Neuron (in vitro differentiated cells): ENCODE measurements around the gene ARID1A.

Experiments used
- H2AFZ ChIP-seq: one replicate; pipeline ENCODE4 v1.6.1; 2013; ENCODE audit warnings: low read depth, mild to moderate bottlenecking, inconsistent platforms, low read length, moderate library complexity
- H3K27me3 ChIP-seq: one replicate; pipeline ENCODE4 v1.6.1; 2013; ENCODE audit warnings: low read length; ENCODE audit not compliant: insufficient read depth
- H3K36me3 ChIP-seq: one replicate; pipeline ENCODE4 v1.6.1; 2013; ENCODE audit warnings: low read length; ENCODE audit not compliant: insufficient read depth
- H3K4me1 ChIP-seq: one replicate; pipeline ENCODE4 v1.6.1; 2013; ENCODE audit warnings: low read length; ENCODE audit not compliant: insufficient read depth
- H3K4me3 ChIP-seq: 2 replicates; pipeline ENCODE4 v1.5.1; 2013; ENCODE audit warnings: mild to moderate bottlenecking, low read length, moderate library complexity
- H3K9me3 ChIP-seq: one replicate; pipeline ENCODE4 v1.6.1; 2013; ENCODE audit warnings: low read length

The ARID1A gene

GRCh38 chr1:26744075-26744959 lies 48.5 kb downstream of the ARID1A start:
- Histone ChIP-seq H3K4me3 (no peak overlapping the region), H3K27me3 (no peaks in the 10 kb centered on the region), H2AFZ (no peak overlapping the region), H3K9me3 (no peaks in the 10 kb centered on the region), H3K4me1 (no peaks in the 10 kb centered on the region), H3K36me3 (peaks cover 86% of the 10 kb centered on the region)

- Histone ChIP-seq H3K36me3 (peaks cover 86% of the 10 kb centered on the region), H2AFZ (no peak overlapping the region), H3K4me1 (no peaks in the 10 kb centered on the region), H3K9me3 (no peaks in the 10 kb centered on the region), H3K27me3 (no peaks in the 10 kb centered on the region), H3K4me3 (no peak overlapping the region)
These were observed 49.4 kb downstream of the ARID1A start for GRCh38 chr1:26745191-26745590.

GRCh38 chr1:26747048-26747447 lies 51.2 kb downstream of the ARID1A start:
- no peaks in the 10 kb centered on the region for H3K27me3 ChIP-seq
- H3K4me1 ChIP-seq = no peaks in the 10 kb centered on the region
- H2AFZ ChIP-seq = no peak overlapping the region
- H3K36me3 ChIP-seq = peaks cover 82% of the 10 kb centered on the region
- no peak overlapping the region for H3K4me3 ChIP-seq
- no peaks in the 10 kb centered on the region for H3K9me3 ChIP-seq

DNA sequence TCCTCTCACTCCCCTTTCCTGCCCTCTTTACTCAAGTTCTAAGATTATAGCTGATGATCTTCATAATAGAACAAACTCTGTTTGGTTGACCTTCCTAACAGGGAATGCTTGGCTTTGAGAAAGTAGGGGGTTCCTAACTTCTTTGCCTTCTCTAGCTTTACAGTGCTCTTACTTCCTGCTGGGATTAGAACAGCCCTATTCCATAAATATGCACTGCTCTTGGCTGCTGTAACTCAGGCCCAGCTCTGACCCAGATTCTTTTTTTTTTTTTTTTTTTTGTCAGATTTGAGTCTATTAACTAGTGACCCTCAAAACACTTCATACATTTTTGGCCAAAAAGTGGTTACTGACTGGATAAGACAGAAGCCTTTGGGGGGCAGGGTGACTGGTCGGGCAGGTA lies 52.5 kb downstream of the ARID1A start:
- H3K4me3 ChIP-seq = no peak overlapping the region
- peaks cover 83% of the 10 kb centered on the region for H3K36me3 ChIP-seq
- no peaks in the 10 kb centered on the region for H3K4me1 ChIP-seq
- no peaks in the 10 kb centered on the region for H3K27me3 ChIP-seq
- H2AFZ ChIP-seq = no peak overlapping the region
- H3K9me3 ChIP-seq = no peaks in the 10 kb centered on the region

DNA sequence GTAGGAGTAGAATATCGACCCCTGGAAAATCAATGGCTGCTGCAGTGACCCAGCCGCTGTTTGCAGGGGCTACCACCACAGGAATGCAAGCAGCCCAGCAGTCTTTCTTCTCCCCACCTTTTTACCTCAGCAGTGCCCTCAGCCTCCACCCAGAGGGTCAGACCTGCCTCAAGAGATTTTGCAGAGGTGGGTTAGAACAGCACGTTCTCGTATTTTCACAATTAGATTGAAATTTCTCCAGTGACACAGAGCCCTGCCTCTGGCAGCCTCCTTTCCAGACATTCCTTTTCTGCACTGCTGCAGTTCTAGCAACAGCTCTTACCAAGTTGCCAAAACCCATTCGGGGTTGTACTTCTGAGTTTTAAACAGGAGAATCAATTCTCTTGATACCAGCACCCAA lies 53.6 kb downstream of the ARID1A start:
- Histone ChIP-seq H3K27me3 (no peaks in the 10 kb centered on the region), H3K36me3 (peaks cover 84% of the 10 kb centered on the region), H3K9me3 (no peaks in the 10 kb centered on the region), H3K4me3 (no peak overlapping the region), H3K4me1 (no peaks in the 10 kb centered on the region), H2AFZ (no peak overlapping the region)

DNA sequence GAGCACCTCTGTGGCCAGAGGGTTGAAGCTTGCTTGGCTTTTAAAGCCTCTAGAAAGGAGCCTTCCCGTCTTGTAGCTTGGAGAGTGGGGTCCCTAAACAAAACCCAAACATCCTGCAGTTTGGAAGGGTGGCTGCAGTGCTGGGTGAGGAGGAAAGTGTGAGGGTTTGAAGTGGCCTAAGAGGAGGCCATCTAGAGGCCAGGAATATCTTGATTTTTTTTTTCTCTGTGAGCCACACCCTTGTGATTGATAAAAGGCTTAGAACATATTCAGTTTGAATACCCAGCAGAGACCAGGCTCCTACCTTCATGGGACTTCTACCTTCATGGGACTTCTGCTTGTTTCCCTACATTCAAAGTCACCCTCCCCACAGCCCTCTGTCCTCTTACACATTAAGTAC lies 54.6 kb downstream of the ARID1A start:
- no peaks in the 10 kb centered on the region for H3K9me3 ChIP-seq
- H3K4me3 ChIP-seq = no peak overlapping the region
- no peaks in the 10 kb centered on the region for H3K27me3 ChIP-seq
- H3K4me1 ChIP-seq = no peaks in the 10 kb centered on the region
- H2AFZ ChIP-seq = no peak overlapping the region
- H3K36me3 ChIP-seq = peaks cover 82% of the 10 kb centered on the region

- H3K36me3 ChIP-seq = peaks cover 76% of the 10 kb centered on the region
- H3K4me3 ChIP-seq = no peak overlapping the region
- H2AFZ ChIP-seq = no peak overlapping the region
- no peaks in the 10 kb centered on the region for H3K4me1 ChIP-seq
- H3K9me3 ChIP-seq = no peaks in the 10 kb centered on the region
- no peaks in the 10 kb centered on the region for H3K27me3 ChIP-seq
These were observed 56.7 kb downstream of the ARID1A start for GRCh38 chr1:26752519-26752918.

DNA sequence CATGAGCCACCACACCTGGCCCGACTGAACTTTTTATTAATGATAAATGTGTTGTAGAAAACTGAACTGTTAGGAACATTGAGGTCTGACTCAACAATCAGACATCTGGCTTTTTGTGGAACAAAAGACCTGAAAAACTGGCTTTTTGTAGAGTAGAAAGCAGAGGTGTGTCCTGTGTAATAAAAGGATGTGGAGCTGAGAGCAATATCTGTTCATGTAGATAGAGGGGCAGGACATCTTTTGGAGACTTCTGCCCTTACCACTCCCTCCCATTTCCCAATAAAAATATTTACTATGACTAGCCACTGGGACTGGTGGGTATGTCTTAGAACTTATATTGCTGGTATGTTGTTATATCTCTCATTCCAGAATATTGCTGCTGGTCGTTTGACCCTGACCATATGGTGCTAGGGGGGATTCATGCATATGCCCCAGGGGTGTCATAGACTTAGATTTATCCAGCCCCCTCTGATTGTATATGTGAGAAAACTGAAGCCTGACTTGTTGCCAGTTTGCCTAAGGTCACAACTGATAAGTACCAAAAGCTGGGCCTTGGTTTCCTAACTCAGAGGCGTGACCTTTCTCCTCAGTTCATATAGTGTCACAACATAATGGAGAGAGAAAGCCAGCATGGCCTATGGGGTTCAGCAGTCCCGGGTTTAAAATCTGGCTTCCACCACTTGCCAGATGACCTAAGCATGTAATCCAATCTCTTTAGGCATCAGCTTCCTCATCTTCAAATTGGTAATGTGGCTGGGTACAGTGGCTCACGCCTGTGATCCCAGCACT lies 58.5 kb downstream of the ARID1A start:
- Histone ChIP-seq H3K27me3 (no peaks in the 10 kb centered on the region), H3K4me3 (no peak overlapping the region), H3K4me1 (no peaks in the 10 kb centered on the region), H2AFZ (no peak overlapping the region), H3K36me3 (peaks cover 81% of the 10 kb centered on the region), H3K9me3 (no peaks in the 10 kb centered on the region)

DNA sequence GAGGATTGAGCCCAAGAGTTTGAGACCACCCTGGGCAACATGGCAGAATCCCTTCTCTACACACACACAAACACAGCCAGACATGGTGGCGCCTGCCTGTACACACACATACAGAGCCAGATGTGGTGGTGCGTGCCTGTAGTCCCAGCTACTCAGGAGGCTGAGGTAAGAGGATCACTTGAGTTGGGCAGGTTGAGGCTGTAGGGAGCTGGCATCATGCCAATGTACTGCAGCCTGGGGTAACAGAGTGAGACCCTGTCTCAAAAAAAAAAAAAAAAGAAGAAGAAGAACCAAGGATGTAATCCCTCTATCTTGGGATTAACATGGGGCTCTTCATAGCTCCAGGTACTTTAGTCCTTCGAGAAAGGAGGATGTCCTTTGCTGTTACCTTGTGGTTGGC lies 62.5 kb downstream of the ARID1A start:
- no peak overlapping the region for H2AFZ ChIP-seq
- H3K27me3 ChIP-seq = no peaks in the 10 kb centered on the region
- H3K4me1 ChIP-seq = no peaks in the 10 kb centered on the region
- no peaks in the 10 kb centered on the region for H3K9me3 ChIP-seq
- H3K36me3 ChIP-seq = peaks cover 85% of the 10 kb centered on the region
- no peak overlapping the region for H3K4me3 ChIP-seq

- H3K4me3 ChIP-seq = no peak overlapping the region
- no peaks in the 10 kb centered on the region for H3K4me1 ChIP-seq
- H2AFZ ChIP-seq = no peak overlapping the region
- no peaks in the 10 kb centered on the region for H3K9me3 ChIP-seq
- H3K36me3 ChIP-seq = peaks cover 86% of the 10 kb centered on the region
- H3K27me3 ChIP-seq = no peaks in the 10 kb centered on the region
These were observed 63.7 kb downstream of the ARID1A start for GRCh38 chr1:26759531-26759930.

- no peaks in the 10 kb centered on the region for H3K9me3 ChIP-seq
- H3K27me3 ChIP-seq = no peaks in the 10 kb centered on the region
- H3K36me3 ChIP-seq = peaks cover 84% of the 10 kb centered on the region
- no peak overlapping the region for H3K4me3 ChIP-seq
- H2AFZ ChIP-seq = no peak overlapping the region
- no peaks in the 10 kb centered on the region for H3K4me1 ChIP-seq
These were observed 65.4 kb downstream of the ARID1A start for GRCh38 chr1:26761217-26761616.

- peaks cover 2% of the 10 kb centered on the region for H3K9me3 ChIP-seq
- H2AFZ ChIP-seq = no peak overlapping the region
- H3K4me3 ChIP-seq = no peak overlapping the region
- H3K4me1 ChIP-seq = peaks cover 4% of the 10 kb centered on the region
- no peaks in the 10 kb centered on the region for H3K27me3 ChIP-seq
- peaks cover 93% of the 10 kb centered on the region for H3K36me3 ChIP-seq
These were observed 71.9 kb downstream of the ARID1A start for GRCh38 chr1:26767714-26768113.

DNA sequence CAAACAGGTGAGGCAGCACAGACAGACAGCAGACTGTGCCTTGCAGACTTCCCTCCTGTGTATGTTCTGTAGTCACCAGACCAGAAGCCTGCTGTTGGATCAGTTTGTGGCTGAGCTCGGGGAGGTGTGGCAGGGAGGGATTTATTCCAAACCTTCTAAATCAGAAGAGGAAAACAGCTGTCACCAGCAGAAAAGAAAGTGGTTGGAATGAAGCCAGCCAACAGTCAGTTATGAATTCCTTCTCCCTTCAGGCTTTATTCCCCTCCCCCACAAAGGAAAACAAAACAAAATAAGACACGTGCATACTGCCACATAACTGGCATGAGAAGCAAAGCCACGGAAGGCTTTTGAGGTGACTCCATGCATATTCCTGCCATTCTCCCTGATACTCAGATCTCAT lies 72.9 kb downstream of the ARID1A start:
- Histone ChIP-seq H3K4me1 (peaks cover 4% of the 10 kb centered on the region), H3K36me3 (peaks cover 93% of the 10 kb centered on the region)

More for the DNA sequence above, 72.9 kb downstream of the ARID1A start:
- Histone ChIP-seq H3K27me3 (no peaks in the 10 kb centered on the region), H2AFZ (no peak overlapping the region), H3K9me3 (peaks cover 2% of the 10 kb centered on the region), H3K4me3 (no peak overlapping the region)
